Middle frontal gyrus (tissue), 1 donor: Measurements from ENCODE around the gene ENAH.

Experiments
- DNase-seq: peaks from one replicate; pipeline ENCODE4 v3.0.0-alpha.2; 2015; ENCODE audit warnings: low spot score; ENCODE audit errors: extremely low spot score

The ENAH gene

DNA sequence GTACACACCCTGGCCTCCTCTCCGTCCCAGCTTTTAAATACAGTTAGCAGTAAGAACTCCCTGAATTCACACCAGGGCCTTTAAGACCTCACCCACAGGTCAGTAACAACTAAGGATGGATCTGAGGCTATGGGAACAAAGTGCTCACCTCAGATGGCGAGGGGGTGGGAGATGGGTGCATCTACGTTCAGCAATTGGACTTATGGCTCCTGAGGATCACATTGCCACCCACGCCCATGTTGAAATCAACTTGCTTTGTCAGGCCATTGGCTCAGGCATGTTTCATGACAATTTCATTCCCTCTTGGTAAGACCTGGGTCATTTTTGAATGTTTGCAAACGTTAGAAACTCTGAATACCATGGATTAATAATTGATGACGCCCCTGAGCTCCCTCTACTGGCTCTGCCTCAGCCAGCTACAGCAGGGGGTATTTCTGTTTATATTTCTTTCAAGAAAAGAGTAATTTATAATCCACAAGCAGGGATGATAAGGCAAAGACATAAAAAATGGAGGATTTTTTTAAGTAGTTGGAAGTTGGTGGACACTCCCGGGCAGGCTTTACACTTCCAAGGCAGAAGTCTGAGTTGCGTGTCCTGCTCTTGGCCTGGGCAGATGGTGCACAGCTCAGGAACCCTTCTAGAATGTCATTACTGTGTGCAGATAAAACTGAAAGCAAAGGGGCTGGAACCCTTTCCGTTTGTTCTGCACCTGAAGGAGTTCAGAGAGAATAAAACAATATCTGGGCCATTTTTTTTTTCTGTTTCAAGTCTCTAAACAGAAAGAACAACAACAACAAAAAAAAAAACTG is 211.4 kb downstream of the ENAH start:
- no peak for DNase-seq

GRCh38 chr1:225440380-225441221 is 212.3 kb downstream of the ENAH start:
- DNase-seq: no peak

- DNase-seq: no peak
Measured at GRCh38 chr1:225437710-225438437, 215.0 kb downstream of the ENAH start.
